Neural cell (in vitro differentiated cells): ENCODE measurements around the gene SAP30L.

ENCODE experiments used
- CTCF ChIP-seq: fragments of 450-650 bp; IDR thresholded peaks from 2 replicates; pipeline ENCODE4 v1.5.1; 2014; ENCODE audit warnings: antibody characterized with exemption, mild to moderate bottlenecking, moderate library complexity; ENCODE audit not compliant: poor library complexity, severe bottlenecking
- EZH2 ChIP-seq: fragments of 200-600, 300-800 bp; shearing (Covaris generic), sonication (generic); IDR thresholded peaks from 2 replicates; pipeline ENCODE4 v1.6.1; 2014; ENCODE audit warnings: antibody characterized with exemption, low read length, borderline replicate concordance, mild to moderate bottlenecking; ENCODE audit not compliant: insufficient read depth, poor library complexity, severe bottlenecking
- MXI1 ChIP-seq: fragments of 450-650 bp; conservative IDR thresholded peaks from 2 replicates; pipeline ENCODE4 v1.6.1; 2014; ENCODE audit warnings: antibody characterized with exemption, mild to moderate bottlenecking; ENCODE audit not compliant: poor library complexity, severe bottlenecking
- POLR2AphosphoS5 ChIP-seq: IDR thresholded peaks from 2 replicates; pipeline ENCODE4 v1.6.1; 2012
- RAD21 ChIP-seq: fragments of 450-650 bp; conservative IDR thresholded peaks from 2 replicates; pipeline ENCODE4 v1.6.1; 2014; ENCODE audit warnings: antibody characterized with exemption, mild to moderate bottlenecking, moderate library complexity
- REST ChIP-seq: IDR thresholded peaks from 2 replicates; pipeline ENCODE4 v1.6.1; 2012; ENCODE audit warnings: borderline replicate concordance
- SMC3 ChIP-seq: fragments of 450-650 bp; conservative IDR thresholded peaks from 2 replicates; pipeline ENCODE4 v1.6.1; 2014; ENCODE audit warnings: antibody characterized with exemption, mild to moderate bottlenecking, moderate library complexity; ENCODE audit not compliant: poor library complexity

DNA sequence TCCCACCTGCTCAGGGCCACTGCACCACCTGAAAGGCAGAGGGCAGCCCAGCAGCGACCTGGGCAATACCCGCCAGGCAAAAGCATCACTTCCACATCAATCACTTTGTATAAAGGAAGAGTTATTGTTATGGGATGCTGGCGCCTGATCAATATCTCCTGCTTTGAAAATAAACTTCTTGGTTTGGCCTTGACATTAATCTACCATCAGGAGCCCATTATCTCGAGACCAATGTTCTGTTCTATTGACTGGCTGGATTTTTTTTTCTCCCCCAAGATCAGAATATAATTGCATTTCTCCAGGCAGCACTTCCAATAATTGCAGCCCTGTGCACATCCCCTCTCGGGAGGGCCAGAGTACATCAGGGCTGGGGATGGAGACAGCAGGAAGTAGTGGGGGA lies 44.4 kb upstream of the SAP30L start:
- no peak for TF ChIP-seq EZH2
- TF ChIP-seq CTCF: no peak
- TF ChIP-seq REST: no peak
- no peak for TF ChIP-seq SMC3
- TF ChIP-seq MXI1: no peak
- TF ChIP-seq RAD21: no peak
- no peak for TF ChIP-seq POLR2AphosphoS5
